HK-2 (cell line): ENCODE data around the gene PDE4C.
"Not testable (repeated sequence)": the region's sequence is repeated elsewhere in the genome, so short reads cannot be mapped to it uniquely, and the experiment has no call there.

Experiments
- DNase-seq: peaks from one replicate; pipeline ENCODE4 v3.0.0-alpha.2; 2018; ENCODE audit not compliant: unreplicated experiment

PDE4C gene

DNA sequence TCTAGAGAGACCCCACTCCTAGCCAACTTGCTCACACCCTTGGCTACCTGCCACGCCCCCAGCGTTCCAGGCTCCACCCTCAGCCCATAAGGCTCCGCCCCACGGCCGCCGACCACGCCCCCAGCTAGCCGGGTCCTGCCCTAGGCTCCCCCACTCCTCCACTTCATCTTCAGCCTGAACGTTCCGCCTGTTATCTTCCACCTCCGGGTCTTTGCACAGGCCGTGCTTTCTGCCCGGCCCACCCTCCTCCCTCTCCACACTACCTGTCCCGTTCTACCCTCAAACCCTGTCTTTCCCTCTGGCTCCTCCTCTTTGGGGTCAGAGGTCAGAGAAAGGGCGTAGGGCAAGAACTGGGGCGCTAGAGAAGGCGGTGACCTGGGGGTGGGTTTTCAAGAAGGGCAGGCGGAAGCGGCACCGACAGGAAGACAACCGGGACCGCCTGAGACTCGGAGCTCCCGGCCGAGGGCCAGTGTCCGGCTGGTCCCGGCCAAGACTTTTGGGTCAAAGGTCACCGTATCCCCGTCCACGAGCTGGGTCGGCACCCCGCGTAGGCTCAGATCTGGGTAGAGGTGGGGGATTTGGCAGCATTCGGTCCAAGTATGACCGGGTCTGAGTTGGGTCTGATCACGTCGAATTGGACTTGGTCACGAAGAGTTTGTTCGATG is 2.2 kb downstream of the PDE4C start:
- DNase-seq, result no peak

GRCh38 chr19:18221815-18222725 is 4.2 kb downstream of the PDE4C start:
- no peak for DNase-seq

DNA sequence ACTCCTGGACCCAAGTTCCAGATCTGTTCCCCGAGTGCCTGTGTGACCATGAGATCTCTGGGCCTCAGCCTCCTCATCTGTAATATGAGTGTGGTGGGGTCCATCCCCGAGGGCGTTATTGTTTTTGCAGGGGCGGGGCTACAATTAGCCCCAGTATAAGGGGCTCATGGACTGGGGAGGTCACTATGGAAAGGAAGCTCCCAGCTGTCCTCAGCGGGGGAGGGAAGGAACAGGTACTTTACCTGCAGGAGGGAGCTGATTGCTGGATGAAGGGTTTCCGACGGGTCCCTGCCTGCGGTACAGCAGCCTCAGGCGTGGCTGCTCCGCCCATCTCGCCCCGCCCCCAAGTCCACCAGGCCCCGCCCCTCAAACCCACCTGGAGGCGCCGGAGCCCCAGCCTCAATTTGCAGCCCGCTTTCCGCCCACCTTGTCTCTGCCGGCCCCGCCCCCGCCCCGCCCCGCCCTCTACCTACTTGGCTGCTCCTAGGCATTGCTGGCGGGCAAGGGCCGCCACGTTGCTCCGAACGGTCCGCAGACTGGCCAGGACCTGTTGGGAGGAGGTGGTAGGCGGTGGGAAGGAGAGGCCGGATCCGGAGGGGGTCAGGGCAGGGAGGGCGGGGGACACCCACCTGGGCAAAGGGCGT is 5.5 kb downstream of the PDE4C start:
- no peak for DNase-seq

- no peak for DNase-seq
Observed at GRCh38 chr19:18219911-18220631, 6.2 kb downstream of the PDE4C start.

GRCh38 chr19:18218600-18218999 is 7.6 kb downstream of the PDE4C start:
- DNase-seq, result no peak

GRCh38 chr19:18218159-18218558 is 8.1 kb downstream of the PDE4C start:
- no peak for DNase-seq

DNA sequence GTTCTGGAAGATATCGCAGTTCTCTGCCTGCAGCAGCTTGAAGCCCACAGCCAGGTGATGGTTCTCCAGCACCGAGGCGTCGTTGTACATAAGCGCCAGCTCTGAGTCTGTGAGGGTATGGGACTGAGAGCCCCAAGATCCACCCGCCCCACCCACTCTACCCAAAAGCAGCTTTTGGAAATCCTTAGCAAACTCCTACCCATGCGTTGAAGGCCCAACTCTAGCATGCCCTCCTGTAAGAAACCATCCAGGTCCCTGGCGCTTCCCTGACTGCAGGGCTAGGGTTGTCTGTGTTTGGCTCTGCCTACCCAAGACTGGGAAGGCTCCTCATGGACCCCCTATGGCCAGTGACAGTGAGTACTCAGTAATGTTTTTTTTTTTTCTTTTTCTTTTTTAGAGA is 9.4 kb downstream of the PDE4C start:
- no peak for DNase-seq

DNA sequence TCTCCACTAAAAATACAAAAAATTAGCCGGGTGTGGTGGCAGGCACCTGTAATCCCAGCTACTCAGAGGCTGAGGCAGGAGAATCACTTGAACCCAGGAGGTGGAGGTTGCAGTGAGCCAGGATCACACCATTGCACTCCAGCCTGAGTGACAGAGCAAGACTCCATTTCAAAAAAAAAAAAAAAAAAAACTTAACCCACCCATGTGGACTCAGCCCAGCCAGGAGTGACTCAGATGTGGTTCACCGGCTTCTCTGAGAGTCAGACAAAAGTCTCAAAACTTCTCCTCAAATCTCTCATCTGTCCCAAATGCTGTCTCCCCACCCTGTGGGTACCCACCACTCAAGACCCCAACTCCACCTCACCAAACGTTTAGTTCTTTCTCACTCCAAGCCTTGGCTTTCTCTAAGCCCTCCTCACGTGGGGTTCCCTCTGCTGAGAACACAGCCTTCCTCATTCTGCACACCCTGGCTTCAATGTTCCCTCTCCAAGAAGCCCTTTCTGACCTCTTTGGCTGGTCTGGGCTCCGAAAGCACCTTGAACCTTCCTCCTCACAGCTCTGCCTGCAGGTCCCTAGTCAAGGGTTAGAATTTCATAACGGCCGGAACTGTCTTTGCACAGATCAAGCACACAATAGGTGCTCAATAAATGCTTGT is 11.3 kb downstream of the PDE4C start:
- no peak for DNase-seq

DNA sequence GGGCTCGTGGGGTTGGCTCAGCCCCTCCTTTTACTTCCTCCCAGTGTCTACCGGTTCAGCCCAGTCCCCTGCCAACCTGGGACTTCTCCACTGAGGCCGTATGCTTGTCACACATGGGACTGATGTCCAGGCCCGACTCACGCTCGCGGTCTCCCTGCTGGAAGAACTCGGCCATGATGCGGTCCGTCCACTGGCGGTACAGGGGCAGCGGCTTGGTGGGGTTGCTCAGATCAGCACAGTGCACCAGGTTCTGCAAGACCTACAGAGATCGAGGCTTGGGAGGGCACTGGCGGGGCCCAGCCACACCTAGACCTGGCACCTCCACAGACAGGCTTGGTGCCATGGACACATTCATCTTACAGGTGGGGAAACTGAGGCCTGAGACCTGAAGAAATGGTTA is 14.6 kb downstream of the PDE4C start:
- no peak for DNase-seq

- DNase-seq, result not testable (repeated sequence)
Observed at GRCh38 chr19:18209912-18210311, 16.3 kb downstream of the PDE4C start.

GRCh38 chr19:18208098-18208951 is 17.9 kb downstream of the PDE4C start:
- DNase-seq, result no peak

DNA sequence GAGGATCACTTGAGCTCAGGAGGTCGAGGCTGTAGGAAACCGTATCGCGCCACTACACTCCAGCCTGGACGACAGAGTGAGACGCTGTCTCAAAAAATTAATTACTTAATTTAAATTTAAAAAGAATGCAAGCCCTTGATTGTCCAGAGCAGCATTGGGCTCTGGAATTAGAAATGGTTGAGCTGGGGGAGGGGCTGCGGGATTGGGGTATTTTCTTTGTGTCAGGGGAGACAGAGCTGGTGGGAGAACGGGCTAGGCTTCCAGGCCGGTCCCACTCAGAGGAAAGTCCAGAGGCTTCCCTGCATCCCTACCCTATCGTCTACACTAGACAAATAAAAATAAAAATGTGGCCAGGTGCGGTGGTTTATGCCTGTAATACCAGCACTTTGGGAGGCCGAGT is 20.2 kb downstream of the PDE4C start:
- DNase-seq, result no peak

GRCh38 chr19:18205200-18205892 is 20.9 kb downstream of the PDE4C start:
- peak; percentile 51 for DNase-seq

- no peak for DNase-seq
Observed at GRCh38 chr19:18204394-18205199, 21.6 kb downstream of the PDE4C start.

- DNase-seq, result peak; percentile 99
Observed at GRCh38 chr19:18203863-18204393, 22.3 kb downstream of the PDE4C start, which contains the start of gene RAB3A. TSS of gene RAB3A (minus strand) at chr19:18204042. CDS start at chr19:18202740, 1,302 bp downstream.

DNA sequence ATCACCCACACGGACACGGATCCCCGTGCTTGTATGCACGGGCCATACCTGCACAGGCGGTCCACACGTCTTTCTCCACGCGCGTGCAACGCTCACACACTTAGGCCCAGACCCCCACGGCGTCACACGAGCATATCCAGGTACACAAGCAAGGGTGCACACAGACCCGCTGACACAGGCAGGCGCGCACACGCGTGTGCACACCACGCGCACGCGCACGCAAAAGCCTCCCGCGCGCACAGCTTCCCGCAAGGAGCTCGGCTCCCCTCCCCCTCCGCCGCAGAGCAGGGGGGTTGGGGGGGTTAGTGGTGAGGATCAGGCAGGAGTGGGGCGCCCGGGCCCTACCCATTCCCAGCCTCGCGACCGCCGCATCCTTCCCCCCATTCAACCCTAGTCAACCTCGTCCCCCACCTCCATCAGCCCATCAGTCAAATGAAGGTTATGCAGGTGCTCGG is 22.8 kb downstream of the PDE4C start:
- no peak for DNase-seq

GRCh38 chr19:18202778-18203407 is 23.3 kb downstream of the PDE4C start:
- no peak for DNase-seq

DNA sequence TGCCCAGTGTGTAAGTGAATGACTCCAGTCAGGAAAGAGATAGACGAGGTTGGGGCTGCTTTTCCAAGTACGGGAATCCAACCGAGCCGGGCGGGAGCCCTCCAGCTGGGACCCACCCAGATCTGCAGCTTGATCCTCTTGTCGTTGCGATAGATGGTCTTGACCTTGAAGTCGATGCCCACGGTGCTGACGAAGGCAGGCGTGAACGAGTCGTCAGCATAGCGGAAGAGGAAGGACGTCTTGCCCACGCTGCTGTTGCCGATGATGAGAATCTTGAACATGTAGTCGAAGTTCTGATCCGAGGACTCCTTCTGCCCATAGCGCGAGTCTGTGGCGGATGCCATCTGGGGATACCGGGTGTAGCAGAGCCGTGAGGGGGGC is 23.9 kb downstream of the PDE4C start:
- no peak for DNase-seq
